ENCODE measurements around the gene MPC1L.
A peak's percentile ranks its signal among the peaks of the same experiment; 100 is the strongest.
"Not testable (repeated sequence)": the region's sequence is repeated elsewhere in the genome, so short reads cannot be mapped to it uniquely, and the experiment has no call there.

Gene MPC1L

DNA sequence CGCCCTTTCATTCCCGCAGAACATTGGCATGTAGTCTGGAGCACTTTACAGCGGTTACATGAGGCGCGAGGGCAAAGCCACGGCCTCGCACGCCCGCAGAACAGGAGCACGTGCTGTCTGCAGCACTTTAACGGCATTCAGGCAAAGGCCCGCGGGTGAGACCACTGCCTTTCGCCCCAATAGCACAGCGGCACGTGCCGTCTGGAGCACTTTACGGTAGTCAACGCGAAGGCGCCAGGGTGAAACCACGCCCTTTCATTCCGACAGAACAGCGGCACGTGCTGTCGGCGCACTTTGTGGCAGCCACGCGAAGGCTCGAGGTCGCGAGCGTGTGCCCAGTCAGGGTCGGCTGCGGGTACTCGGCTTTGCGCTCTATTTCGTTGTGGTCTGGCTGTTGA lies at the start of gene MPC1L:
MPC1L (plus strand) TSS at position 290 of the 398 bp plus-strand sequence. CDS start 138 bp downstream, outside the sequence.
- DNase-seq (ENCODE audit: low spot score): no peak

DNA sequence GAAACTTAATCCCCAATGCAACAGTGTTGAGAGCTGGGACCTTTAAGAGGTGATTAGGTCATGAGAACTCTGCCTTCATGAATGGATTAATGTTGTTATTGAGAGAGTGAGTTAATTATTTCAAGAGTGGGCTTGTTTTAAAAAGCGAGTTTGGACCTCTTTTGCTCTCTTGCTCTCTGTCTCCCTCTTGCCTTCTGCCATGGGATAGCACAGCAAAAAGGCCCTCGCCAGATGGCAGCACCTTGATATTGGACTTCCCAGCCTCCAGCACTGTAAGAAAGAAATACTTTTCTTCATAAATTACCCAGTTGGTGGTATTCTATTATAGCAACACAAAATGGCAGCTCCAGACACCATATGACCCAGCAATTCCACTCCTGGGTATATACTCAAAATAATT lies 49.5 kb upstream of the MPC1L start:
- DNase-seq (ENCODE audit: low spot score): peak; percentile 61

DNA sequence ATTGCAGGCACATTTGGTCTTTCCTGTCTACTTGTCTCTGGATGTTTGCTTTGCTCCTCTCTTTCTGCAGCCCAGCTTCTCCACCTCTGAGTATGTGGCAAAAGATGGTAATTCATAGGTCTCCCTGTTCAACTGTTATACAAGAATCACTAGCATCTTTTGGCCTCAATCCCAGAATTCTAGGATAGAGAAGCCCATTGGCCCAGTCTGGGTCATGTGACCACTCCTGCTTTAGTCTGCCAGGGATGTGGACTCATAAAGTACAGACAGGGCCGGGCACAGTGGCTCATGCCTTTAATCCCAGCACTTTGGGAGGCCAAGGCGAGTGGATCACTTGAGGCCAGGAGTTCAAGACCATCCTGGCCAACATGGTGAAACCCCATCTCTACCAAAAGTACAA lies 47.8 kb upstream of the MPC1L start:
- peak; percentile 22 for DNase-seq (ENCODE audit: low spot score)

DNA sequence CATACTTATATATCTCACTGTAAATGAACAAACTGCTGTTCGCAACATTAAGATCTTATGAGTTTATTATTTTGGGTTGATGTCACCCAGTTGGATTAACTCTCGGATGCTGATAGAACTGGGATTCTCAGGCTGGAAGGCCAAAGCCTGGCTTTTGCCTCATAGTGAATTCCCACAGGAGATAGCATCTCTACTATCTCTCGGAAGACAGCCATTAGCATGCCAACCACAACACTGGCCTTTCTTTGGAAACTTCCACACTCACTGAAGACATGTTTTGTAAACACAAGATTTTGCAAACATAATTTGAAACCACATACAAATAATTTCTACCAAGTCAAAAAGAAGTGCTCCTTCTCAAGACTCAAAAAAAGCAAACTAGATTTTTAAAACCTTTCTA lies 46.9 kb upstream of the MPC1L start:
- no peak for DNase-seq (ENCODE audit: low spot score)

DNA sequence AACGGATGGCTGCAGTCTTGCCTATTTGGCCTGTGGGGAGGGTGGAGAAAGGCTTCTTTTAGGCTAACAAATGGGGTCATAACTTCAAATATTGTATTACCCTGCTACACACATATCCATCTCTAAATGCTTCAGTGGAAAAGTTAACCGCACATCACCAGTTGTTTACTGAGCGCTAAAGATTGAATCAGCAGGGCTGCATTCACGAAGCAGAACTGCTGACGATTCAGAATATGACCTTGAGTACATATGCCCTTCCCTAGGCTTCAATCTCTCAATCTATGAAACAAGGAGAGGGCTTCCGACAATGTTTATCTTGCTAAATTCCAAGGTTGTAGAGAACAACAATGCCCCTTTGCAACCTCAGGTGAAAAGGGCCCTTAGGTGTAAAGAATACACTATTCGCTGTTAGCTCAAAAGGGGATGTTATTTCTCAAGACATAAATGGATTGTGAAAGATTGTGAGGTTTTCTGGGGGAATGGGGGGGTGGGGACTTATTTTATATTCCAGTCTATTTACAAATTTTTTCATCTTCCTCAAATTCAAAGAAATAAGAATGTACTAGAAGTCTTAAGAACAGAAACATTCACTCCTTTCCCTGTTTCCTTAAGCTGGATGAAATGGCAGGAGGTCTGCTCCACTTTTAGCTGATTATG lies 45.1 kb upstream of the MPC1L start:
- no peak for DNase-seq (ENCODE audit: low spot score)

DNA sequence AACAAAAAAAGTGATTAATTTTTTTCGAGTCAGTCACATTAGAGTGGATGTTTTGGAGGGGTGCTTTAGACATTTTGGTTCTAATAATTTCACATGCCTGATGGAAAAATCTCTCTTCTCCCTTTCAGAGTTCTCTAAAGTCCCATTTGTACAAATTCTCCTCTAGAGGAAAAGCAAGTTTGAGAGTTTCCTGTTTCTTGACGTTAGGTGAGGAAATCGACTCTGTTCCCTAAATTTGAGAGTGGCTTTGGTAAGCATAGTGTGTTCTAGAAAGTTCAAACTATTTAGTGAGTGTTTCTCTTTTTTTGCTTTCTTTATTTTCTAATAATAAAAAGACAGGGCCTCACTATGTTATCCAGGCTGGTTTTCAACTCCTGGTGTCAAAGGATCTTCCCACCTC lies 44.1 kb upstream of the MPC1L start:
- no peak for DNase-seq (ENCODE audit: low spot score)

DNA sequence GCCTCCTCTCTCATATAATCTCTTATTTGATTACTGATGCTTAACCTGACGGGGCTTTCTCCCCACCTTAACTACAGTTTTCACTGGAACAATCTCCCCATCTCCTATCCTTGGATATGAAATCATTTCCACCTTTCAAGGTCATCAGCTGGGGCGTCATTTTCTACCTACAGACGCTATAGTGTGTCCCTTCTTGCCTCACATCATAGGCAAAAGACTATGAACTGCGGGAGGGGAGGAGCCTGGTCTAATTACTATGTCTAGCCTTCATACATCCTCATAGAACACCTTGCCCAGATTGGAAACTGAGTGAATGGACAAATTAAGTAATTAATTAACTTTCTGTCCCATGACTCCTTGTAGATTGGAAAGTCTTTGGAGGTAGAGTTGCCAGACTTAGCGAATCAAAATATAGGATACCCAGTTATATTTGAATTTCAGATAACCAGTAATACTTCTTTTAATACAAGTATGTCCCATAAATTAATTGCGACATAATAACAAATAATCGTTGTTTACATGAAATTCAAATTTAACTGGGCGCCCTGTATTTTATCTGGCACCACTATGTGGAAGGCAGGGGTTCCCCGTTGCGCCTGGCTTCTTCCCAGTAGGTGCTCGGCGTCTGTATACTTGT lies 43.2 kb upstream of the MPC1L start:
- no peak for DNase-seq (ENCODE audit: low spot score)

DNA sequence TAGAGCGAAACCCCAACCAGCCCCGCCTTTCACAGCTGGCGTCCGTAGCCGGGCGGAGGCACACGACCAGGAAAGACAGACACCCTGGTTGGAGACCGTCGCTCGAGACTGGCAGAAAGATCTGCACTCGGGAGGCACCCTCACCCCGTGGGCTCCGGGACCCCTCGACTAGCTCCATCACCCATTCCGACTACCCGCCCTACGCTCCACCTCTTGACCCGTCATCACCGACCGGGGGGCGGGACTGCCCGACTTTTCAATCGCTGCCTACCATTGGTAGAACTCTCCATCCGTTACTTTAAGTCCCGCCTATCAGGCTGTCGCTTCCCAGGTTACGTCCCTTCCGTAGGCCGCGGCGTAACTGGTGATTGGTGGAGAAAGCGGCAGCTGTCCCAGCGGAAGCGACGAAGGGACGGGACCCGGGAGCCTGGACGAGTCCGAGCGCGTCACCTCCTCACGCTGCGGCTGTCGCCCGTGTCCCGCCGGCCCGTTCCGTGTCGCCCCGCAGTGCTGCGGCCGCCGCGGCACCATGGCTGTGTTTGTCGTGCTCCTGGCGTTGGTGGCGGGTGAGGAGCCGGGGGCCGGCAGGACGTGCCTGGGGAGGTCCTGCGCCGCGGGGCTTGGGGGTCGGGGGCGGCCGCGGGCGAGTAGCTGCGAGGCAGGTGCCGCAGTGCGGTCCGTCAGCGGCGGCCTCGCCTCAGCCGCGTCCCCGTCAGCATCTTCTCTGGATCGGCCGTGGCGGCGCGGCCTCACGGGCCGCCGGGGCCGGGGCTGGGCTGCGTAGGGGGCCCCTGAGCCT lies 42.5 kb upstream of the MPC1L start, which contains the start of gene ATP6AP2:
ATP6AP2 (plus strand) TSS at position 434 of the 799 bp plus-strand sequence; CDS start at position 530, 96 bp downstream.
- DNase-seq (ENCODE audit: low spot score): peak; percentile 92

DNA sequence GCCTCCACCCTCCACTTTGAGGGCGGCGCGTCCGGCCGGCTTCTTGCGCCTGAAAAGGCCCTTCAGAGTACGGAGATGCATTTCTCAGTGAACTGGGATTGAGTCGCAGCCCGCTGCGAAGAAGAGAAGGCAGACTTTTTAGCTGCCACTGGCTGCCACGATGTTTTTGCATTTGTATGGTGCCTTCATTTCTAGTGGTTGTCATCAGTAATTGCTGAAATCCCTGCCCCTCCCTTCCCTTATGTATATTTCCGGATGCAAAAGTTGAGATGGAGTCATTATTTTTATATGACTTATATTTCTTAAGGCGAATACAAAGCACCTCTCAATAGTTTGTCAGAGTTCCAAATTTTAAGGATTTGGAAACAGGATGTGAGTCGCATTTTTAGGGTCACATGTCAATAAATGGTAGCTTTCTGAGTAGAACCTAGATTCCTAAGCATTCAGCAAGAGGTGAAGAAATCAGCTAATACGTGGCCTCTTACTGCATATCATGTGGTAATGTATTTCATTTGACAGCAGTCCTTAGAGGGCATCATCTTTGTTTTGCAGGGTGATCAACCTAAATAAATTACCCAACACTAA lies 41.8 kb upstream of the MPC1L start:
- DNase-seq (ENCODE audit: low spot score): peak; percentile 52

DNA sequence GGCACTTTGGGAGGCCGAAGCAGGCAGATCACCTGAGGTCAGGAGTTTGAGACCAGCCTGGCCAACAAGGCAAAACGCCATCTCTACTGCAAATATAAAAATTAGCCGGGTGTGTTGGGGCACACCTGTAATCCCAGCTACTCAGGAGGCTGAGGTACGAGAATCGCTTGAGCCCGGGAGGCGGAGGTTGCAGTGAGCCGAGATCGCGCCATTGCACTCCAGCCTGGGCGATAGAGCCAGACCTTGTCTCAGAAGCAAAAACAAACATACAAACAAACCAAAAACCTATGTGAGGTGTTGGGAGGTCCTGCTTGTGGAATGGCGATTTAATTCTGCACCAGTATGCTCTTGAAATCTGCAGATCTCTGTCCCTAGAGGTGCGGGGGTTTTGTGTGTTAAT lies 41.0 kb upstream of the MPC1L start:
- DNase-seq (ENCODE audit: low spot score): not testable (repeated sequence)

DNA sequence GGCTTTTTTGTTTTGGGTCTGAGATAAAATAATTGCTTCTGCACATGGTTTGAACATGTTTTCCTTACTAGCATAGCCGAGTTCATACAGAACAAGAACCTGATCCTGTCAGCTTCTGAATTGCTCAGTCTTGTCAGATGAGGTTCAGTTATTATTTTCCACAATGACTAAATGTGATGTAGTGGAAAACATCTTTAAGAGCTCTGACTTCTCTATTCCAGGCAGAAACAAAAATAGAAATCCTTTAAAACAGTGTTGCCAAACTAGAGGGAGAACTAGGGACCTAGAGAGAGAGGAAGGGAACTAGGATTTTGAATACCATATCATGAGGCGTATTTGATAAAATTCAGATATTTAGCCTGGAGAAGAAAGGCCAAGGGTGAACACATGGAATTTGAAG lies 40.4 kb upstream of the MPC1L start:
- no peak for DNase-seq (ENCODE audit: low spot score)

DNA sequence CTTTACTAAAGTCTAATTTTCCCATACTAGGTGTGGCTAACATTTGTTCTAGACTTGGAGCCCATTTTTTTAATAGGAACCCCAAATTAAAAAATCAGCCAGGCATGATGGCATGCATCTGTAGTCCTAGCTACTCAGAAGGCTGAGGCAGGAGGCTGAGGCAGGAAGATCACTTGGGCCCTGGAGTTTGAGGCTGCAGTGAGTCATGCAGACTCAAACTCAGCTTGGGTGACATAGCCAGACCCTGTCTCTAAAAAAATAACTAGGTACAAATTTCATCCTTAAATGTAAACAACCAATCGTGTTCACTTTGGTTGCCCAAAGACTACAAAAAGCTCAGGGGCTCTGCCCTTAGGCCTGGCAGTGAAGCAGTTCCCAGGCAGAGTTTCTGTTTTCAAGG lies 35.6 kb upstream of the MPC1L start:
- not testable (repeated sequence) for DNase-seq (ENCODE audit: low spot score)

DNA sequence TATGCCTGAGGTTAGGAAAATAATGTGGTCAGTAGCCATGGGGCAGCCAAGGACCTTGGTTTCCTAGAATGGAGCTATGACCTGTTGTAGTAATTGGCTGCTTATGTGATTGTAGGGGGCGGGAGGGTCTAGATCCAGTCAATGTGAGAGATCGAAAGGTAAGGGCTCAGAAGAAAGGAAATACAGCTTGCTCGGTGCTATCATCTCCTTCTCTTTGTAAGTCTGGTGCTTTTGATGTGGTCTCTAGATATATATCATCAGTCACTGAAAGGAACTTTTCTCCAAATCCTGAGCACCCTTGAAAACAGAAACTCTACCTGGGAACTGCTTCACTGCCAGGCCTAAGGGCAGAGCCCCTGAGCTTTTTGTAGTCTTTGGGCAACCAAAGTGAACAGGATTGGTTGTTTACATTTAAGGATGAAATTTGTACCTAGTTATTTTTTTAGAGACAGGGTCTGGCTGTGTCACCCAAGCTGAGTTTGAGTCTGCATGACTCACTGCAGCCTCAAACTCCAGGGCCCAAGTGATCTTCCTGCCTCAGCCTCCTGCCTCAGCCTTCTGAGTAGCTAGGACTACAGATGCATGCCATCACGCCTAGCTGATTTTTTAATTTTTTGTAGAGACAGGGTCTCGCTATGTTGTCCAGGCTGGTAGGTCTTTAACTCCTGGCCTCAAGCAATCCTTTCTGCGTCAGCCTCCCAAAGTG lies 33.5 kb upstream of the MPC1L start:
- not testable (repeated sequence) for DNase-seq (ENCODE audit: low spot score)

DNA sequence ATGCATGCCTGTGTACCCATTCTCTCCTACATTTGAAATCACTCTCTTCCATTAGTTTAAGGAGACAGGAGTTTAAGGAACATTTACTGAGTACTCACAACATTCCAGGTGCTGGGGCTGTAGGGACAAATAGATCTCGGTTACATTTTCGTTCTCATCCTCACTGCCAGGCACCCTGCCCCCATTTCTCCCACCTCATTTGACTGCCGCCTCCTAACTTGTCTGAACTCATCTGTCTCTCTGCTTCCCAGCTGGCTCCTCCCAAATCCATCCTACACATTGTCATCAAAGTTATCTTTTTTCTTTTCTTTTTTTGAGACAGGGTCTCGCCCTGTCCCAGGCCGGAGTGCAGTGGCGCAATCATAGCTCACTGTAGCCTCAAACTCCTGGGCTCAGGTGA lies 19.8 kb upstream of the MPC1L start:
- DNase-seq (ENCODE audit: low spot score): no peak

DNA sequence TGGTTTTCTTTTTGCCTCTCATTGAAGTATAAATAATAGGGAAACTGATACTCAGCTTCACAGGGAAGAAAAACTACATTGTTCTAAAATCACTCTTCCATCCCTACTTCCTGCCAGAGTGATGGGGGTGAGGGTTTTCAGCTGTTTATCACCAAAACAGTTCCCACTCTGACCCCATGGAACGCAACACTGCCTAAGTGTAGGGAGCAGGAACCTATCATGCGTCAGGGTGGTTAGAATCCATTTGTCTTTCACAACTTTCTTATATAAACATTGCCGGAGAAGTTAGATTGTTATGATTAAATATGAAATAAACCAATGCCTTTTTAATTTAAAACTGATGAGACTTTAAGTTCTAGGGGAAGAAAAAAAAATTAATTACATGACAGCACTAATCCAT lies 15.8 kb upstream of the MPC1L start:
- DNase-seq (ENCODE audit: low spot score): no peak

DNA sequence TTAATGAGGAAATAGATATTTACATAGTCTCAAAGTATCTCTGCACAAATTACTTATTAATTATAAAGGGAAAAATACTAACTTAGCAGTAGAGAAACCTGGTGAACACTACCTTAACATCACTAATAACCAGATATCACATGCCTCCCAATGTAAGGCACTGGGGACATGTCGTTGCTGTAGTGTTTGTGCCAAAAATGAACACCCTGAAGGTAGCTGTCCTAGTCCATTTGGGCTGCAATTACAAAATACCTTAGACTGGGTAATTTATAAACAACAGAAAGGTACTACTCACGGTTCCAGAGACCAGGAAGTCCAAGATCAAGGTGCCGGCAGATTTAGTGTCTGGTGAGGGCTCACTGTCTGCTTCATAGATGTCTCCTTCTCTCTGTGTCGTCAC lies 10.7 kb upstream of the MPC1L start:
- DNase-seq (ENCODE audit: low spot score): no peak

DNA sequence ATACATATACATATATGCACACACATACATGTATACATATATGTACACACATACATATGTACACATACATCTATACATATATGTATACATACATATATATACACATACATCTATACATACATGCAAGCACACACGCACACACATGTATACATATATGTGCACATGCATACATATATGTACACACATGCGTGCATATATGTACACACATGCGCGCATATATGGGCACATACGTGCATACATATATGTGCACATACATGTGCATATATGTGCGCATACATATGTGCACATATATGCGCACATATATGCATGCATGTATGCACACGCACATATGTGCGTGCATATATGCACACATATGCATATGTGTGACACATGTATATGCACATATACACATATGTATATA lies 7.3 kb upstream of the MPC1L start:
- no peak for DNase-seq (ENCODE audit: low spot score)

DNA sequence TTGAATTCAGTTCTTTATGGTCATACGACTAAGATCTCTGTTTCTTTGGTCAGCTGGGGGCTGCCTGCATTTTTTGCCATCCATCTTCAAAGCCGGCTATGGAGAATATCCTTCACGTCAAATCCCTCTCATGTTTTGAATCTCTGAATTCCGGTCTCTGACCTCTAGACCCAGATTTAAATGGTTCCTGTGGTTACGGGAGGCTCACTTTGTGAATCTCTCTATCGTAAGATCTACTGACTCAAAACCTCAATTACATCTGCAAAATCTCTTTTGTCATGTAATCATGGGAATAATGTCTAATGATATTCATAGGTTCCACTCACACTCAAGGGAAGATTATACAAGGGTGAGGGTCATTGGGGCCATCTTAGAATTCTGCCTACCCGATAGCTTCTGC lies 5.7 kb upstream of the MPC1L start:
- DNase-seq (ENCODE audit: low spot score): no peak

DNA sequence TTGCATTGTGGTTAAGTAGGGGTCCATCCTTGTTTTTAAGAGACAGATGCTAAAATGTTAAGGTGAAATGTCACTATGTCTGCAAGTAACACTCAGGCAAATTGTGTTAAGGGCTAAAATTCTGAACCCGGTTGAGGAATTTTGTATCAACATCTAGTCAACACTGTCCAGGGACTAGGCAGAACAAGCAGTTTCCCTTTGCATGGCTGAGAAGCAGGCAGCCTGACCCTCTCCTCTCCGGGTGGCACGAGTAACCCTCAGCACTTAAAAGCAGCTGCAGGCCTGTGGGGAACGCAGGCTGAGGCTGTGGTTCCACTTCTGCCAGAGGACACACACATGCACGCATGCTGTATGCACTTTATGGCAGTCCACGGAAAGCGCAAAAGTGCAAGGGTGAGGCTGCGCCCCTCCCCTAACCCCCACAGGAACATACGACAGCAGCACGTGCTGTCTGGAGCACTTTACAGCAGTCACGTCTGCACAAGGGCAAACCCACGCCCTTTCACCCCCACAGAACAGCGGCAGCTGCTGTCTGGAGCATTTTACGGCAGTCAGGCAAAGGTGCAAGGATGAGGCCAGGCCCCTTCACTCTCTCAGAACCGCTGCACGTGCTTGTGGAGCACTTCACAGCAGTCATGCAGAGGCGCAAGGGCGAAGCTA lies 619 bp upstream of the MPC1L start:
- DNase-seq (ENCODE audit: low spot score): no peak

DNA sequence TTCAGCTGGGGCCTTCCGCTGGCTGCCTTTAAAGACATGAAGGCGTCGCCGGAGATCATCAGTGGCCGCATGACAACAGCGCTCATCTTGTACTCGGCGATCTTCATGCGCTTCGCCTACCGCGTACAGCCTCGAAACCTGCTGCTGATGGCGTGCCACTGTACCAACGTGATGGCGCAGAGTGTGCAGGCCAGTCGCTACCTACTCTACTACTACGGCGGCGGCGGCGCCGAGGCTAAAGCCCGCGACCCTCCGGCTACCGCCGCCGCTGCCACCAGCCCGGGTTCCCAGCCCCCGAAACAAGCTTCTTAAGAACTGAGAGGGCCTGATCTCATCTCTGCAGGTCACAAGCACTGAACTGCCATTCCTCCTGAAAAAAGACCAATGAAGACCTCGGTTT lies 437 bp downstream of the MPC1L start:
- DNase-seq (ENCODE audit: low spot score): no peak

DNA sequence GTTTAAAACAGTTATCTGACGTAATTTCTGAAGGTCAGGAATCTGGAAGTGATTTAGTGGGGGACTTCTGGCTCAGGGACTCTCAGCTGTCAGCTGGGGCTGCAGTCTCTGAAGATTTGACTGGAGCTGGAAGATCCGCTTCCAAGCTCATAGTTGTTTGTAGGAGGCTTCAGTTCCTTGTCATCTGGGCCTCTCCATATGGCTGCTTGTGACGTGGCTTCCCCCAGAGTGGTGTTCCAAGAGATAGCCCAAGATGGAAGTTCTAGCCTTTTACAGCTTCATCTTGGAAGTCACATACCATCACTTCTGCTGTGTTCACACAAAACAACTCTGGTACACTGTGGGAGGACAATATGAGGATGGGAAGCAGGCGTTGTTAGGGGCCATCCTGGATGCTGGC lies 2.1 kb downstream of the MPC1L start:
- no peak for DNase-seq (ENCODE audit: low spot score)

DNA sequence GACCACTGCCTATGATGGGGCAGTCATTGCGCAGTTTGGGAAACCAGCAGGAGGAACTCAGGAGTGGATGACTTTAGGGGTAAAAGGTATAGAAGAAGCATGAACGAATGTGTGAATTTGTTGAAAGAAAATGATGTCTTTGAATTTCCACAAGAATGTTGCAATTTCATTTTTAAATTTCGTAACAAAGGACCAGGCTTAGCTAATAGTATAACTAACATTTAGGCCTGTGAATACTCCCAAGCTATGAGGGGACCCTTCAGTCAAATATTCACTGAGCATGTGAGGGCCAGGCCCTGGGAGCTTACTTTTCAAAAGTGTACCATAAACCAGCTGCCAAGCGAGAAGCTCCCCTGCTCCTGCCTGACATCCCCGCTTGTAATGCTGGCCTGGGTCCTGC lies 5.3 kb downstream of the MPC1L start:
- no peak for DNase-seq (ENCODE audit: low spot score)
